GM18868 (cell line): Measurements from ENCODE around the gene BHLHA15.

Experiments used
- ATAC-seq: cut with Tn5 transposase; IDR thresholded peaks from one replicate; pipeline ENCODE4 v1.9.1; 2021; ENCODE audit warnings: mild to moderate bottlenecking, moderate library complexity; ENCODE audit not compliant: unreplicated experiment

The BHLHA15 gene

DNA sequence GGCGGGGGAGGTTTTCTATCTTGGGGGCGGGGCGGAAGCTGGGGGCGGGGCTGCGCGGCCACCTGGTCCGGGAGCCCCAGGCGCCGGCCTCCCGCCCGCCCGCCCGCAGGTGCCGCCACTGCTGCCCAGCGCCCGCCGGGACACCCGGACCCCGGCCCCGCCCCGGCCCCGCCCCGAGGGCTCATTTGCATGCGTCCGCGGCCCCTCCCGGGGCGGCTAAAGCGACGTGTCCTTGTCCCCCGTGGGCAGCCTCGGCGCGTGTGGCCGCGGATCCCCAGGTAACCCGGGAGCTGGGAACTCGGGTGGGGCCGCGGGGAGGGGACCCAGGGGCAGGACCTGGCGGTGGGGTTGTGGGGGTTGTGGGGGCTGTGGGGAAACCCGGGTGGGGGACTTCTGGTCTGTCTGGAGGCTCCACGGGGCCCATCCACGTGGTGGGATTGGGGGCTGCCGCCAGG lies at the start of gene BHLHA15:
BHLHA15 (plus strand) TSS at position 219 of the 455 bp plus-strand sequence. CDS start 871 bp downstream, outside the sequence.
- no peak for ATAC-seq

GRCh38 chr7:98162758-98163157 lies 48.5 kb upstream of the BHLHA15 start:
- peak; percentile 66 for ATAC-seq

GRCh38 chr7:98163269-98163668 lies 48.0 kb upstream of the BHLHA15 start:
- ATAC-seq = no peak

DNA sequence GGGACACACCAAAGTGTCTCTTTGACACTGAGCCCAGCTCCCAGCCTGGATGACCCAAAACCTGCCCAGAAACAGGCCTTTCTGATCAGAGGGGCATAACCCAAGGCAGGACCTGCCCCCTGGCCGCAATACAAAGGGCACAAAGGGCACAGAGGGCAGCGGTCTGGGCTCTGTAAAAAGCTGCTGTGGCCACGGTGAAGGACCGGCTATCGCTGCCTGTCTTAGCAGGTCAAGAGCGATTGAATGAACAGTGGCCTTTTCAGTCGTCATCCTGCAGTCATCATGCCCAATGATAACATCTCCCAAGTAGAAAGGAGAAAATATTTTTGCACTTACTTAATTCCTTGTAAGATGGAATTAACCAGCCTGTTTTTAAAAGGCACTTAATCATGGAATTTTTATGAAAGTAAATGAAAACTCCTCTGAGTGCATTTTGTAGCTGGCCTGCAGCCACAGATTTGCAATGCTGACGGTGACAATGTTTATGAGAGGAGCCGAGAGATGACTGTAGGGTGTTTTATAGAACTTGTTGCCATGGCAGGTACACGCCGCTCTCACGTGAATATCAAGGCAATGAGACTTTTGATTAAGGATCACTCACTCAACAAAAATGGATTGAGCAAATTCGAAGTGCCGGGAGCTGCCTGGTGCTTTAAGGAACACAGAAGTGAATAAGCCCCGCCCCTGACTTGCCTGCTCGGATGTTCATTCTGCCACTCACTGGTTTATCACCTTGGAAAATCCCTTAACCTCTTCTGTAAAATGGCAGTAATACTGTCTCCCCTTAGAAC lies 47.3 kb upstream of the BHLHA15 start:
- no peak for ATAC-seq

GRCh38 chr7:98165827-98166667 lies 45.2 kb upstream of the BHLHA15 start:
- peak; percentile 82 for ATAC-seq

DNA sequence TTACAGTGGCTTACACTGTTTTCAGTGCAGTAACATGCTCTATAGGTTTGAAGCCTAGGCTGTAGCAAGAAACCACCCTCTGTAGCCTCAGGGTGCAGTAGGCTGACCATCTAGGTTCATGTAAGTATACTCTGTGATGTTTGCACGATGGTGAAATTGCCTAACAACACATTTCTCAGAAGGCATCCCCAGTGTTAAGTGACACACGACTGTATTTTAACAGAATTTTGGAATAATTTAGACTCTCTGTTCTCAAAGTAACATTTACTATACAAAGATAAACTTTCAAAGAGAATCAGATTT lies 44.6 kb upstream of the BHLHA15 start:
- no peak for ATAC-seq

GRCh38 chr7:98167653-98168052 lies 43.6 kb upstream of the BHLHA15 start:
- ATAC-seq = no peak

GRCh38 chr7:98168181-98168903 lies 42.9 kb upstream of the BHLHA15 start:
- peak; percentile 66 for ATAC-seq

GRCh38 chr7:98168904-98169621 lies 42.2 kb upstream of the BHLHA15 start:
- ATAC-seq = no peak

GRCh38 chr7:98170966-98171365 lies 40.3 kb upstream of the BHLHA15 start:
- no peak for ATAC-seq

DNA sequence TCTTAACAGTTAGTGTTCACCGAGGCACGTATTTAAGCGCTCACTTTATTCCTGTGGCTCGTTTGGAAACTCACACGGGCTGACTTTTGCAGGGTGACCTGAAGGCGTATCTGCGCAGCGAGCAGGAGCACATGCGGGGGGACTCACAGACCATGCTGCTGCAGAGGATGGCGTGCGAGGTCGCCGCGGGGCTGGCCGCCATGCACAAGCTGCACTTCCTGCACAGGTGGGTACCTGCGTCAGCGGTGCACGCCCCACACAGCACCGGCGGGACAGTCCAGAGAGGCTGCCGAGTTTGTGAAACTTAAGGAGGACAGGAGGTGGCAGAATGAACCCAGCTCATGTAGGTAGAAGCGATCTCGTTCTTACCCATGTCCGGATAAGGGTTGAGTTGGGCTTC lies 39.8 kb upstream of the BHLHA15 start:
- ATAC-seq = no peak

- no peak for ATAC-seq
These were observed 36.6 kb upstream of the BHLHA15 start for GRCh38 chr7:98174334-98175259.

DNA sequence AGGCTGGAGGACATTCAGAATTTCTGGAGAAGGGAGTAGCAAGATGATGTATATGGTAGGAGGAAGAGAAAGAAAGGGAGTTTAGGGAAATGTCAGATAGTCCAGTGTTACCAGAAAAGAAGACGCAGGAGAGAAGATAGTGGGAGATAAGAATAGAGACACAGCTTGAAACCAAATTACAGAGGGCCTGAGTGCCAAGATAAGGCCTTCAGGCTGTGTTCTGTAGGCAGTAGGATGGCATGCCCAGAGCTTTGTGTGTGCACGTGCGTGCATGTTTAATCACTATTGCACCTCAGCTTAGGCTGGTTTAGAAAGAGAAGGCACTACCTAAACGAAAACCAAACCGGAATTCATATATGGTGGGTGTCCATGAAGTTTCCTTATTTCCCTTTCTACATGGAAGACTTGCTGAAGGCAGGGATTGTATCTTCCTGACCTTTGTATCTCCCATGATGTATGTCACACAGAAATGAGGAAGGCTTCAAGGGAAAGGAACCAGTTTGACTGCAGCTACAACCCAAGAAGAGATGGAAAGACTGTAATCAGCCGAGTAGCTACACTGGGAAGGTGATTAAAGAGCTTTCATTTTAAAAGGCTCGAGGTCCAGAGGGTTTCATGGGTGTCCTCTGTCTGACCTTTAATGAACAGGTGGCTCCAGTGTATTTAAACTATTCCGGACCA lies 35.8 kb upstream of the BHLHA15 start:
- no peak for ATAC-seq

- ATAC-seq = no peak
These were observed 33.7 kb upstream of the BHLHA15 start for GRCh38 chr7:98177553-98177952.

GRCh38 chr7:98178321-98178720 lies 32.9 kb upstream of the BHLHA15 start:
- no peak for ATAC-seq

DNA sequence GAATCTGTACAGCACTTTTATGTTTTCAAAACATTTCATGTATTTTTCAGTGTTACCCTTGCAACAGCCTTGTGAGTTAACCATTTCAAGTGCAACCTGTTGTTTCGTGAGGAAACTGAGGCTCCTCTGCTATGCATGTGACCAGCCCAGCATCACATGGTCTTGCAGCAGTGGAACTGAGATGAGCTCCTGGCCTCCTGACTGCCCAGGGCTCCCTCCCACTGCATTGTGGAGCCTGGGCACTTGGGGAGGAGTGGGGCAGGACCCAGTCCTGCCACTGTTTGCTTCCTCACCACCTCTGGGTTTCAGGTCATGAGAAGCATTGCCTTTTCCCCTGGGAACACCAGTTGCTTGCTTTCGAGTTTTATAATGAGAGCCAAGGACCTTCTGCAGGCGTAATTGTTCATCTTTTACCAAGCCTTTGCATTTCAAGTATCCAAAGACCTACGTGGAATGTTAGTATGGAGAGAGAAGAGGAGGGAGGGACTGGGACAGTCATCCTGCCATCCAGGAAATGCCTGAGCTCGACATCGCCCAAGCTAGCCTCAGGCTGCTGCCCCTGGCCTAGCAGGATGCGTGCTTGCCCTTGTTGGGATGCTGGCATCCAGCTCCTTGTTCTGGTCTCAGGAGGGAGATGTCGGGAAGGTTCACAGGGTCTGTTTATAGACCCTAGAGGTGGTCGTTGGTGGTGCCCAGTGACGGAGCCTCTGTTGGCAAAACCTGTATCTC lies 32.3 kb upstream of the BHLHA15 start:
- ATAC-seq = no peak

- ATAC-seq = no peak
These were observed 30.5 kb upstream of the BHLHA15 start for GRCh38 chr7:98180751-98181150.

DNA sequence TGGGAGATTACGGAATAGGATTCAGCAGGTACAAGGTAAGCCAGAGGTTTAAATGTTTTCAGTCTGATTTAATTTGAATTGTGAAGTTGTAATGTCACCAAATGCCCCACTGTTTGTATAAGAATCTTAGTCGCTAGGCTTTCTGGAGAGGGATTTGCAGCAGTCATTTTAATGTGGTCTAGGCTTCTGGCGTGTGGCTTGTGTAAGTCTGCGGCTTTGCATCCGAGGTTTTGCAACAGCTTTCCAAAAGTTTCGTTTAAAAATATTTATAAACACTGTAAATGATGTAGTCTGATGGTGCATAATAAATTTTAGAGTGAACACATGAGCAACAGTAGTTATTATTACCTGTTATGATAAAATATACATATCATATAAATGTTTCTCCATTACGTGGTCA lies 26.1 kb upstream of the BHLHA15 start:
- no peak for ATAC-seq
